Ishikawa (cell line): ENCODE measurements around the gene WDR73.

Source experiments
- FOXM1 ChIP-seq: IDR thresholded peaks from 2 replicates; pipeline ENCODE4 v1.6.1; 2012; ENCODE audit warnings: low read depth, borderline replicate concordance
- NFIC ChIP-seq: IDR thresholded peaks from 2 replicates; pipeline ENCODE4 v1.6.1; 2012
- RAD21 ChIP-seq: IDR thresholded peaks from 2 replicates; pipeline ENCODE4 v1.6.1; 2012; ENCODE audit warnings: low read depth
- YY1 ChIP-seq: IDR thresholded peaks from 2 replicates; pipeline ENCODE4 v1.6.1; 2012; ENCODE audit warnings: low read depth
- TF ChIP-seq, protein P1 (sequence below): IDR thresholded peaks from 2 replicates; pipeline ENCODE4 v1.6.1; 2012
- TF ChIP-seq, protein P2 (sequence below): IDR thresholded peaks from 2 replicates; pipeline ENCODE4 v1.6.1; 2012; ENCODE audit warnings: low read depth, mild to moderate bottlenecking

DNA sequence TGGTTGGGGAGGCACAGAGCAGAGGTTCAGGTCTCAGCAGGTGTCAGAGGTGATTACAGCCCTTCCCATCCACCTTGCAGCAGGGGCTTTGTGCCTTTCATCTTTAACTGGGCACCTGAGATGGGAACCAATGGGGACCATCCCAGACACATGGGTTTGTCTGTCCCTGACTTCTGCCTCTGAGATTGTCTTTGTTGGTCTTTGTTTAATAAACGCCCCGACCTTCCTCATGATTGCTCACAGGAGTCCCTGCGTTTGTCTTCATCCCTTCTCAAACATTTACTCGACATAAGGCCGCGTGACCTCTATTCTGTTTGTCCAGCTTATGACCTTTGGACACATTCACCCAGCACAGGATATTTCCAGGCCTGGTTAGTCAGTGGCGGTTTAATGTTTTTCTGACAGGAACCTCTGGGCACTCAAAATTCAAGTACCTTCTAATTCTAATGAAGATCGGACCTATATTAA, 47.4 kb downstream of the WDR73 start:
- TF ChIP-seq NFIC: no peak
- TF ChIP-seq, protein P1, sequence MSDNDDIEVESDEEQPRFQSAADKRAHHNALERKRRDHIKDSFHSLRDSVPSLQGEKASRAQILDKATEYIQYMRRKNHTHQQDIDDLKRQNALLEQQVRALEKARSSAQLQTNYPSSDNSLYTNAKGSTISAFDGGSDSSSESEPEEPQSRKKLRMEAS: no peak
- TF ChIP-seq RAD21: no peak
- TF ChIP-seq, protein P2, sequence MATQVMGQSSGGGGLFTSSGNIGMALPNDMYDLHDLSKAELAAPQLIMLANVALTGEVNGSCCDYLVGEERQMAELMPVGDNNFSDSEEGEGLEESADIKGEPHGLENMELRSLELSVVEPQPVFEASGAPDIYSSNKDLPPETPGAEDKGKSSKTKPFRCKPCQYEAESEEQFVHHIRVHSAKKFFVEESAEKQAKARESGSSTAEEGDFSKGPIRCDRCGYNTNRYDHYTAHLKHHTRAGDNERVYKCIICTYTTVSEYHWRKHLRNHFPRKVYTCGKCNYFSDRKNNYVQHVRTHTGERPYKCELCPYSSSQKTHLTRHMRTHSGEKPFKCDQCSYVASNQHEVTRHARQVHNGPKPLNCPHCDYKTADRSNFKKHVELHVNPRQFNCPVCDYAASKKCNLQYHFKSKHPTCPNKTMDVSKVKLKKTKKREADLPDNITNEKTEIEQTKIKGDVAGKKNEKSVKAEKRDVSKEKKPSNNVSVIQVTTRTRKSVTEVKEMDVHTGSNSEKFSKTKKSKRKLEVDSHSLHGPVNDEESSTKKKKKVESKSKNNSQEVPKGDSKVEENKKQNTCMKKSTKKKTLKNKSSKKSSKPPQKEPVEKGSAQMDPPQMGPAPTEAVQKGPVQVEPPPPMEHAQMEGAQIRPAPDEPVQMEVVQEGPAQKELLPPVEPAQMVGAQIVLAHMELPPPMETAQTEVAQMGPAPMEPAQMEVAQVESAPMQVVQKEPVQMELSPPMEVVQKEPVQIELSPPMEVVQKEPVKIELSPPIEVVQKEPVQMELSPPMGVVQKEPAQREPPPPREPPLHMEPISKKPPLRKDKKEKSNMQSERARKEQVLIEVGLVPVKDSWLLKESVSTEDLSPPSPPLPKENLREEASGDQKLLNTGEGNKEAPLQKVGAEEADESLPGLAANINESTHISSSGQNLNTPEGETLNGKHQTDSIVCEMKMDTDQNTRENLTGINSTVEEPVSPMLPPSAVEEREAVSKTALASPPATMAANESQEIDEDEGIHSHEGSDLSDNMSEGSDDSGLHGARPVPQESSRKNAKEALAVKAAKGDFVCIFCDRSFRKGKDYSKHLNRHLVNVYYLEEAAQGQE: no peak
- no peak for TF ChIP-seq YY1
- TF ChIP-seq FOXM1: no peak
